PC-3 (cell line): ENCODE results near the gene PTPN5.

ENCODE experiments used
- EZH2 ChIP-seq: fragments of 300-600 bp; sonication (generic); IDR thresholded peaks from one replicate; pipeline ENCODE4 v1.6.1; 2017; ENCODE audit warnings: antibody characterized with exemption, mild to moderate bottlenecking, low read length; ENCODE audit not compliant: unreplicated experiment
- TF ChIP-seq, protein P1 (sequence below): fragments of 300-600 bp; sonication (generic); conservative IDR thresholded peaks from 2 replicates; pipeline ENCODE4 v1.5.1; 2017; ENCODE audit warnings: antibody characterized with exemption, low read depth, mild to moderate bottlenecking, low read length

DNA sequence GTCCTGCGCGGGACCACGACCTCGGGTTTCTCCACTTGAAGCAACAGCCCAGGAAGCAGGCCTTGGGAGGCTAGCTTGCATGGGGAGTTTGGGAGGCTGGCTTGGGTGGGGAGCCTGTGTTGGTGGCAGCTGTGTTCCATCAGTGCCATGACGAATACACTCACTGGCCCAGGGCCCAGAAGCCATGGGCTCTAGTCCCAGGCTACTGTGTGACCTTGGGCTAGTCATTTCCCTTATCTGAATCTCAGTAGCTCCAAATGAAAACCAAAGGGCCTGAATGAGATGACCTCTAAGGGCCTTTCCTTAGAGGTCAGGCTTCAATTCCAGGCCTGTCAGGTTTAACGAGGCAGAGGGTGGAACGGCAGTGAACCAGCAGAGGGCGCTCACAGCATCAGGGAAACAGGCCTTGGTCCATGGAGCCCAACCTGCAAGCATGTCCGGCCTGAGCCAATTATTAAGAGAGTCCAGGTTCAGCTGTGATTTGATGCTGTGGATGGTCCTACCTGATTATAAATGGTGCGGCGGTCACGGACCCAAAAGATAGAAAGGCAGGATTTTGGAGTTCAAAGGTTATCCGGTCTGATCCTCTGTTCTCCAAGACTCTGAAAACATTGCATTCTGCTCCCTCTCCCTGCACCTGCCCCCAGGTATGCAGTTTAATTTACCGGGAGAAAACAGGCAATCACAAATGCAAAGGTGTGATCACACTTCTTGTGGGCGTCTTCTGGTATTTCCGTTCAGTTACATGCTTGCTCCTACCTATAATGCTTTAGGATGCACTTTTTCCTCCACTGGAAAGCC lies 15.9 kb downstream of the PTPN5 start:
- TF ChIP-seq, protein P1, sequence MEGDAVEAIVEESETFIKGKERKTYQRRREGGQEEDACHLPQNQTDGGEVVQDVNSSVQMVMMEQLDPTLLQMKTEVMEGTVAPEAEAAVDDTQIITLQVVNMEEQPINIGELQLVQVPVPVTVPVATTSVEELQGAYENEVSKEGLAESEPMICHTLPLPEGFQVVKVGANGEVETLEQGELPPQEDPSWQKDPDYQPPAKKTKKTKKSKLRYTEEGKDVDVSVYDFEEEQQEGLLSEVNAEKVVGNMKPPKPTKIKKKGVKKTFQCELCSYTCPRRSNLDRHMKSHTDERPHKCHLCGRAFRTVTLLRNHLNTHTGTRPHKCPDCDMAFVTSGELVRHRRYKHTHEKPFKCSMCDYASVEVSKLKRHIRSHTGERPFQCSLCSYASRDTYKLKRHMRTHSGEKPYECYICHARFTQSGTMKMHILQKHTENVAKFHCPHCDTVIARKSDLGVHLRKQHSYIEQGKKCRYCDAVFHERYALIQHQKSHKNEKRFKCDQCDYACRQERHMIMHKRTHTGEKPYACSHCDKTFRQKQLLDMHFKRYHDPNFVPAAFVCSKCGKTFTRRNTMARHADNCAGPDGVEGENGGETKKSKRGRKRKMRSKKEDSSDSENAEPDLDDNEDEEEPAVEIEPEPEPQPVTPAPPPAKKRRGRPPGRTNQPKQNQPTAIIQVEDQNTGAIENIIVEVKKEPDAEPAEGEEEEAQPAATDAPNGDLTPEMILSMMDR = peak; percentile 92
- no peak for TF ChIP-seq EZH2
